Nephron (organoid): ENCODE measurements around the gene ZNF165.

Experiments used
- H3K27ac Mint-ChIP-seq, 3 experiments: 2 replicates each; pipeline ENCODE4 v1.8.0; 2020; ENCODE audit warnings: mixed read lengths in 3 of 3, mild to moderate bottlenecking in 2 of 3, moderate library complexity in 1 of 3
- H3K27me3 Mint-ChIP-seq: 2 replicates; pipeline ENCODE4 v1.8.0; 2021; ENCODE audit warnings: low read depth, mild to moderate bottlenecking, moderate library complexity, mixed read lengths
- H3K36me3 Mint-ChIP-seq: 2 replicates; pipeline ENCODE4 v1.8.0; 2020; ENCODE audit warnings: low read depth, mixed read lengths
- H3K4me1 Mint-ChIP-seq: 2 replicates; pipeline ENCODE4 v1.8.0; 2020; ENCODE audit warnings: mixed read lengths
- H3K4me3 Mint-ChIP-seq, 3 experiments: 2 replicates each; pipeline ENCODE4 v1.8.0; 2020; ENCODE audit warnings: mild to moderate bottlenecking in 3 of 3, mixed read lengths in 3 of 3, moderate library complexity in 2 of 3
- H3K9me3 Mint-ChIP-seq: 2 replicates; pipeline ENCODE4 v1.8.0; 2020; ENCODE audit warnings: mixed read lengths
- CTCF ChIP-seq, 3 experiments: fragments of 200-600 bp; sonication (generic); IDR thresholded peaks; one replicate each; pipeline ENCODE4 v1.5.0; 2021; ENCODE audit warnings: antibody characterized with exemption in 3 of 3; ENCODE audit not compliant: unreplicated experiment in 3 of 3

ZNF165 gene

GRCh38 chr6:28124350-28124970 lies 44.1 kb downstream of the ZNF165 start, which contains the start of gene ZSCAN16:
Gene ZSCAN16, plus strand, starts transcription at chr6:28124609. Its CDS starts 835 bp downstream, at chr6:28125444.
- Mint-ChIP-seq H3K4me1 (peaks cover 15% of the 10 kb centered on the region), H3K27ac (peak within 1 kb of the TSS; percentile 84 to 90 (median 88)), H3K27me3 (no peaks in the 10 kb centered on the region), H3K4me3 (peak within 1 kb of the TSS; percentile 96 to 97 (median 96)), H3K9me3 (no peaks in the 10 kb centered on the region), H3K36me3 (peaks cover 44% of the 10 kb centered on the region)
- TF ChIP-seq CTCF (IDR thresholded peaks at IDR 0.05; ENCODE audit: unreplicated experiment in 3 of 3): no peak

GRCh38 chr6:28124971-28125353 lies 44.6 kb downstream of the ZNF165 start:
- peaks cover 15% of the 10 kb centered on the region for H3K4me1 Mint-ChIP-seq
- H3K4me3 Mint-ChIP-seq: peak overlapping the region; percentile 96 to 97 (median 96)
- H3K9me3 Mint-ChIP-seq: no peaks in the 10 kb centered on the region
- peaks cover 44% of the 10 kb centered on the region for H3K36me3 Mint-ChIP-seq
- no peak for TF ChIP-seq CTCF (IDR thresholded peaks at IDR 0.05; ENCODE audit: unreplicated experiment in 3 of 3)
- peak overlapping the region; percentile 84 to 90 (median 88) for H3K27ac Mint-ChIP-seq
- H3K27me3 Mint-ChIP-seq: no peaks in the 10 kb centered on the region

- Mint-ChIP-seq H3K36me3 (peaks cover 39% of the 10 kb centered on the region), H3K9me3 (no peaks in the 10 kb centered on the region), H3K4me3 (peak overlapping the region; percentile 96 to 97 (median 96)), H3K4me1 (peaks cover 15% of the 10 kb centered on the region), H3K27me3 (no peaks in the 10 kb centered on the region), H3K27ac (peak overlapping the region in 2 of 3 experiments; percentile 88 to 90)
- no peak for TF ChIP-seq CTCF (IDR thresholded peaks at IDR 0.05; ENCODE audit: unreplicated experiment in 3 of 3)
Measured at GRCh38 chr6:28125401-28125800, 45.0 kb downstream of the ZNF165 start.

GRCh38 chr6:28134015-28134414 lies 53.6 kb downstream of the ZNF165 start:
- TF ChIP-seq CTCF (IDR thresholded peaks at IDR 0.05; ENCODE audit: unreplicated experiment in 3 of 3): peak; percentile 37 to 42 (median 37)
- H3K36me3 Mint-ChIP-seq: peaks cover 13% of the 10 kb centered on the region
- H3K4me1 Mint-ChIP-seq: peaks cover 42% of the 10 kb centered on the region
- H3K4me3 Mint-ChIP-seq: peak overlapping the region; percentile 63 to 78 (median 74)
- no peaks in the 10 kb centered on the region for H3K9me3 Mint-ChIP-seq
- H3K27ac Mint-ChIP-seq: peak overlapping the region; percentile 21 to 70 (median 41)
- no peaks in the 10 kb centered on the region for H3K27me3 Mint-ChIP-seq

- no peak overlapping the region for H3K27ac Mint-ChIP-seq
- H3K27me3 Mint-ChIP-seq: no peaks in the 10 kb centered on the region
- peak overlapping the region in 1 of 3 experiments; percentile 78 for H3K4me3 Mint-ChIP-seq
- peaks cover 8% of the 10 kb centered on the region for H3K36me3 Mint-ChIP-seq
- TF ChIP-seq CTCF (IDR thresholded peaks at IDR 0.05; ENCODE audit: unreplicated experiment in 3 of 3): no peak
- H3K9me3 Mint-ChIP-seq: no peaks in the 10 kb centered on the region
- peaks cover 42% of the 10 kb centered on the region for H3K4me1 Mint-ChIP-seq
Measured at GRCh38 chr6:28134716-28135115, 54.3 kb downstream of the ZNF165 start.

GRCh38 chr6:28135393-28135792 lies 55.0 kb downstream of the ZNF165 start:
- TF ChIP-seq CTCF (IDR thresholded peaks at IDR 0.05; ENCODE audit: unreplicated experiment in 3 of 3): no peak
- H3K27ac Mint-ChIP-seq: peak overlapping the region; percentile 93 to 97 (median 96)
- peaks cover 42% of the 10 kb centered on the region for H3K4me1 Mint-ChIP-seq
- H3K36me3 Mint-ChIP-seq: peaks cover 8% of the 10 kb centered on the region
- peak overlapping the region; percentile 93 to 96 (median 95) for H3K4me3 Mint-ChIP-seq
- H3K27me3 Mint-ChIP-seq: peaks cover 2% of the 10 kb centered on the region
- no peaks in the 10 kb centered on the region for H3K9me3 Mint-ChIP-seq
